ENCODE data around the gene VPS26C. TPM values are rescaled to one million over a fixed set of nuclear protein-coding genes. Genes with fewer than 3 reads are reported as not detected.

The VPS26C gene
- total and polyA plus RNA-seq, 10 of the 15 experiments (the other 5 are each of a cell fraction or from before 2014, with no cell fraction given): 32.5 to 65.1 (median 48.0) TPM

DNA sequence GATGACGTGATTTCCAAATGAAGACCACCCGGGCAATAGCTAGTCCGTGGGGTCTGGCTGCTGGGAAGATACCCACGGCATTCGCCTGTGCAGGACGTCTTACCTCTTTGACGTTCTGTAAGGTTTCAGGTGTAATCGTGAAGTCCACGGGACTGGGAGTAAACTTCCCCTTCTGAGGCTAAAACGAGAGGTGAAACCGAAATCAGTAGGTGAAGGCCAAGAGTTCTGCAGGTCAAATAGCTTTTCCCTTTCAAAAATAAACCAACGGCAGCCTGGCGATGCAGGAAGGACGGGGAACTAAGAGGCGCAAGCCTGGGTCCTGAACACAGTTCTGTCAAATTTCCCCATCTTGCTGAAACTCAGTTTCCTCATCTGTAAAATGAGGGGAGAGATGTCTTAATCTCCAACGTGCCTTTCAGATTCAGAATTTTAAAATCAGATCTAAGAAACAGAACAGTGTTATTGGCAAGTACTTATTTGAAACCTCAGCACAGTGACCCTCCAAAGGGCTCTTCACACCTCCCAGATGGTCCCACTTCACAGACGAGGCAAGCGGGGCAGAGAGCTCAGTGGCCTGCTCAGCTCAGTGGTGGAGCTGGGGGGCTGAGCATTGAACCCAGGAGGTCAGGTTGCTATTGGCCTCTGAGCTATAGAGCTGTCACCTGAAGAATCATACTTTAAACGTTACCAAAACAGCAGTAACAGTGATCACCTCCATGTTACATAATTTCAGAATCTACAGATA lies 34.7 kb downstream of the VPS26C start (continued):
- TF ChIP-seq NFIC (IDR thresholded peaks at IDR 0.05; ENCODE audit: low read depth, low read length): peak; percentile 67; the same call in 1 of the 2 replicates
- peak; percentile 91 for TF ChIP-seq NR2F1 (conservative IDR thresholded peaks at IDR 0.05)
- TF ChIP-seq, protein P1, sequence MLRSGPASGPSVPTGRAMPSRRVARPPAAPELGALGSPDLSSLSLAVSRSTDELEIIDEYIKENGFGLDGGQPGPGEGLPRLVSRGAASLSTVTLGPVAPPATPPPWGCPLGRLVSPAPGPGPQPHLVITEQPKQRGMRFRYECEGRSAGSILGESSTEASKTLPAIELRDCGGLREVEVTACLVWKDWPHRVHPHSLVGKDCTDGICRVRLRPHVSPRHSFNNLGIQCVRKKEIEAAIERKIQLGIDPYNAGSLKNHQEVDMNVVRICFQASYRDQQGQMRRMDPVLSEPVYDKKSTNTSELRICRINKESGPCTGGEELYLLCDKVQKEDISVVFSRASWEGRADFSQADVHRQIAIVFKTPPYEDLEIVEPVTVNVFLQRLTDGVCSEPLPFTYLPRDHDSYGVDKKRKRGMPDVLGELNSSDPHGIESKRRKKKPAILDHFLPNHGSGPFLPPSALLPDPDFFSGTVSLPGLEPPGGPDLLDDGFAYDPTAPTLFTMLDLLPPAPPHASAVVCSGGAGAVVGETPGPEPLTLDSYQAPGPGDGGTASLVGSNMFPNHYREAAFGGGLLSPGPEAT (IDR thresholded peaks at IDR 0.05; ENCODE audit: low read depth): peak; percentile 86
- peak; percentile 40; the same call in 1 of the 2 replicates for TF ChIP-seq PAX5 (IDR thresholded peaks at IDR 0.05; ENCODE audit: borderline replicate concordance, low read depth, low read length)
- TF ChIP-seq, protein P2, sequence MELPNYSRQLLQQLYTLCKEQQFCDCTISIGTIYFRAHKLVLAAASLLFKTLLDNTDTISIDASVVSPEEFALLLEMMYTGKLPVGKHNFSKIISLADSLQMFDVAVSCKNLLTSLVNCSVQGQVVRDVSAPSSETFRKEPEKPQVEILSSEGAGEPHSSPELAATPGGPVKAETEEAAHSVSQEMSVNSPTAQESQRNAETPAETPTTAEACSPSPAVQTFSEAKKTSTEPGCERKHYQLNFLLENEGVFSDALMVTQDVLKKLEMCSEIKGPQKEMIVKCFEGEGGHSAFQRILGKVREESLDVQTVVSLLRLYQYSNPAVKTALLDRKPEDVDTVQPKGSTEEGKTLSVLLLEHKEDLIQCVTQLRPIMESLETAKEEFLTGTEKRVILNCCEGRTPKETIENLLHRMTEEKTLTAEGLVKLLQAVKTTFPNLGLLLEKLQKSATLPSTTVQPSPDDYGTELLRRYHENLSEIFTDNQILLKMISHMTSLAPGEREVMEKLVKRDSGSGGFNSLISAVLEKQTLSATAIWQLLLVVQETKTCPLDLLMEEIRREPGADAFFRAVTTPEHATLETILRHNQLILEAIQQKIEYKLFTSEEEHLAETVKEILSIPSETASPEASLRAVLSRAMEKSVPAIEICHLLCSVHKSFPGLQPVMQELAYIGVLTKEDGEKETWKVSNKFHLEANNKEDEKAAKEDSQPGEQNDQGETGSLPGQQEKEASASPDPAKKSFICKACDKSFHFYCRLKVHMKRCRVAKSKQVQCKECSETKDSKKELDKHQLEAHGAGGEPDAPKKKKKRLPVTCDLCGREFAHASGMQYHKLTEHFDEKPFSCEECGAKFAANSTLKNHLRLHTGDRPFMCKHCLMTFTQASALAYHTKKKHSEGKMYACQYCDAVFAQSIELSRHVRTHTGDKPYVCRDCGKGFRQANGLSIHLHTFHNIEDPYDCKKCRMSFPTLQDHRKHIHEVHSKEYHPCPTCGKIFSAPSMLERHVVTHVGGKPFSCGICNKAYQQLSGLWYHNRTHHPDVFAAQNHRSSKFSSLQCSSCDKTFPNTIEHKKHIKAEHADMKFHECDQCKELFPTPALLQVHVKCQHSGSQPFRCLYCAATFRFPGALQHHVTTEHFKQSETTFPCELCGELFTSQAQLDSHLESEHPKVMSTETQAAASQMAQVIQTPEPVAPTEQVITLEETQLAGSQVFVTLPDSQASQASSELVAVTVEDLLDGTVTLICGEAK (IDR thresholded peaks at IDR 0.05; ENCODE audit: borderline replicate concordance): no peak
- no peak for TF ChIP-seq HDAC6 (IDR thresholded peaks at IDR 0.05; ENCODE audit: unreplicated experiment)
- no peak for TF ChIP-seq SUZ12 (IDR thresholded peaks at IDR 0.05; ENCODE audit: unreplicated experiment)
- TF ChIP-seq, protein P3, sequence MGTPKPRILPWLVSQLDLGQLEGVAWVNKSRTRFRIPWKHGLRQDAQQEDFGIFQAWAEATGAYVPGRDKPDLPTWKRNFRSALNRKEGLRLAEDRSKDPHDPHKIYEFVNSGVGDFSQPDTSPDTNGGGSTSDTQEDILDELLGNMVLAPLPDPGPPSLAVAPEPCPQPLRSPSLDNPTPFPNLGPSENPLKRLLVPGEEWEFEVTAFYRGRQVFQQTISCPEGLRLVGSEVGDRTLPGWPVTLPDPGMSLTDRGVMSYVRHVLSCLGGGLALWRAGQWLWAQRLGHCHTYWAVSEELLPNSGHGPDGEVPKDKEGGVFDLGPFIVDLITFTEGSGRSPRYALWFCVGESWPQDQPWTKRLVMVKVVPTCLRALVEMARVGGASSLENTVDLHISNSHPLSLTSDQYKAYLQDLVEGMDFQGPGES (IDR thresholded peaks at IDR 0.05): no peak
- TF ChIP-seq SMARCA5 (IDR thresholded peaks at IDR 0.05): no peak
- no peak for TF ChIP-seq ZSCAN29 (IDR thresholded peaks at IDR 0.05)
- TF ChIP-seq, protein P4, sequence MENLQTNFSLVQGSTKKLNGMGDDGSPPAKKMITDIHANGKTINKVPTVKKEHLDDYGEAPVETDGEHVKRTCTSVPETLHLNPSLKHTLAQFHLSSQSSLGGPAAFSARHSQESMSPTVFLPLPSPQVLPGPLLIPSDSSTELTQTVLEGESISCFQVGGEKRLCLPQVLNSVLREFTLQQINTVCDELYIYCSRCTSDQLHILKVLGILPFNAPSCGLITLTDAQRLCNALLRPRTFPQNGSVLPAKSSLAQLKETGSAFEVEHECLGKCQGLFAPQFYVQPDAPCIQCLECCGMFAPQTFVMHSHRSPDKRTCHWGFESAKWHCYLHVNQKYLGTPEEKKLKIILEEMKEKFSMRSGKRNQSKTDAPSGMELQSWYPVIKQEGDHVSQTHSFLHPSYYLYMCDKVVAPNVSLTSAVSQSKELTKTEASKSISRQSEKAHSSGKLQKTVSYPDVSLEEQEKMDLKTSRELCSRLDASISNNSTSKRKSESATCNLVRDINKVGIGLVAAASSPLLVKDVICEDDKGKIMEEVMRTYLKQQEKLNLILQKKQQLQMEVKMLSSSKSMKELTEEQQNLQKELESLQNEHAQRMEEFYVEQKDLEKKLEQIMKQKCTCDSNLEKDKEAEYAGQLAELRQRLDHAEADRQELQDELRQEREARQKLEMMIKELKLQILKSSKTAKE (IDR thresholded peaks at IDR 0.05; ENCODE audit: low read depth, poor library complexity, severe bottlenecking): peak; percentile 78
- TF ChIP-seq POLR2AphosphoS2 (IDR thresholded peaks at IDR 0.05; ENCODE audit: low read depth, low read length): no peak
- peak; percentile 72 for TF ChIP-seq ATF7 (IDR thresholded peaks at IDR 0.05; ENCODE audit: low read depth)
- no peak for TF ChIP-seq GABPA (IDR thresholded peaks at IDR 0.05; ENCODE audit: low read depth)
- no peak for TF ChIP-seq NR2C2 (IDR thresholded peaks at IDR 0.05; ENCODE audit: borderline replicate concordance, control insufficient read depth, insufficient read length, low read depth)
- TF ChIP-seq ETV6 (conservative IDR thresholded peaks at IDR 0.05 in 1 of 2, IDR thresholded peaks at IDR 0.05 in 1 of 2; ENCODE audit: borderline replicate concordance in 1 of 2, low read depth in 1 of 2): peak in 1 of 2 experiments; percentile 70; a peak in 2 of 4 replicates
- TF ChIP-seq, protein P5, sequence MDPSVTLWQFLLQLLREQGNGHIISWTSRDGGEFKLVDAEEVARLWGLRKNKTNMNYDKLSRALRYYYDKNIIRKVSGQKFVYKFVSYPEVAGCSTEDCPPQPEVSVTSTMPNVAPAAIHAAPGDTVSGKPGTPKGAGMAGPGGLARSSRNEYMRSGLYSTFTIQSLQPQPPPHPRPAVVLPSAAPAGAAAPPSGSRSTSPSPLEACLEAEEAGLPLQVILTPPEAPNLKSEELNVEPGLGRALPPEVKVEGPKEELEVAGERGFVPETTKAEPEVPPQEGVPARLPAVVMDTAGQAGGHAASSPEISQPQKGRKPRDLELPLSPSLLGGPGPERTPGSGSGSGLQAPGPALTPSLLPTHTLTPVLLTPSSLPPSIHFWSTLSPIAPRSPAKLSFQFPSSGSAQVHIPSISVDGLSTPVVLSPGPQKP (IDR thresholded peaks at IDR 0.05; ENCODE audit: low read depth, low read length): no peak
- TF ChIP-seq SRF (IDR thresholded peaks at IDR 0.05; ENCODE audit: low read depth in 2 of 2, low read length in 2 of 2): no peak
- TF ChIP-seq MEF2B (IDR thresholded peaks at IDR 0.05; ENCODE audit: partially characterized antibody, poor library complexity, severe bottlenecking): peak; percentile 57
